HepG2 (cell line): ENCODE data around the gene INPP4B. TPM values are rescaled to one million over a fixed set of nuclear protein-coding genes. Genes with fewer than 3 reads are reported as not detected.

ENCODE experiments used
- ATAC-seq: fragments of 200-7000 bp; cut with Tn5 transposase; 3 replicates; pipeline ENCODE4 v1.9.1; 2020; ENCODE audit warnings: mild to moderate bottlenecking, moderate library complexity
- BruUV-seq: library from RNA; stranded (reverse); fragments of 400-500 nt; replicated peaks from 2 replicates; lab custom pipeline; 2021; lab: Mats Ljungman, UMichigan
- CTCF ChIA-PET: fragments of 300-600 bp; formaldehyde crosslinking; extraction: SDS; loops from one replicate; lab custom pipeline; 2021; ENCODE audit warnings: low total read pairs, inconsistent platforms, low intra/inter-chr PET ratio; lab: Yijun Ruan, JAX
- POLR2A ChIA-PET: fragments of 350-600 bp; sonication (Branson Sonifier 250); formaldehyde crosslinking; loops from one replicate; lab custom pipeline; 2020; ENCODE audit warnings: antibody characterized with exemption, inconsistent platforms; lab: Yijun Ruan, JAX
- DNase-seq: peaks from one replicate; pipeline ENCODE4 v3.0.0-alpha.2; 2015; ENCODE audit warnings: low spot score
- FAIRE-seq: peaks from 3 replicates; lab custom pipeline; 2011; peaks lifted over from hg19 to GRCh38; lab: Jason Lieb, UNC
- H2AFZ ChIP-seq: one replicate; pipeline ENCODE4 v1.6.1; 2011; ENCODE audit warnings: low read length, inconsistent platforms
- H3K27ac ChIP-seq: fragments of 300-600 bp; 3 replicates; pipeline ENCODE4 v1.8.0; 2011; ENCODE audit warnings: mixed run types, mild to moderate bottlenecking, mixed read lengths, low read length, inconsistent platforms; ENCODE audit not compliant: insufficient read depth; ENCODE audit errors: extremely low read length
- H3K27me3 ChIP-seq, 2 experiments: fragments of 200-600 bp in 1 of 2; 2 replicates in 1 of 2; 3 replicates in 1 of 2; pipeline versions ENCODE4 v1.6.0 to v1.8.0; 2011; ENCODE audit warnings: low read length in 2 of 2, mild to moderate bottlenecking in 2 of 2, moderate library complexity in 2 of 2, inconsistent platforms in 1 of 2; ENCODE audit not compliant: insufficient read depth in 2 of 2, control insufficient read depth in 1 of 2
- H3K36me3 ChIP-seq, 2 experiments: fragments of 200-600 bp in 1 of 2; replicated peaks in 1 of 2; 2 replicates in 1 of 2; 3 replicates in 1 of 2; pipeline versions ENCODE4 v1.5.1 to v1.8.0; 2011; ENCODE audit warnings: low read length in 2 of 2, inconsistent platforms in 1 of 2; ENCODE audit not compliant: insufficient read depth in 2 of 2, control insufficient read depth in 1 of 2
- H3K4me1 ChIP-seq: 2 replicates; pipeline ENCODE4 v1.5.1; 2012; ENCODE audit warnings: low read length, inconsistent platforms; ENCODE audit not compliant: insufficient read depth
- H3K4me2 ChIP-seq: 2 replicates; pipeline ENCODE4 v1.6.0; 2011; ENCODE audit warnings: low read depth, low read length, inconsistent platforms
- H3K4me3 ChIP-seq, 3 experiments: fragments of 200-600 bp in 1 of 3; sonication (generic), shearing (Covaris generic) in 1 of 3; replicated peaks in 1 of 3; 2 replicates each; pipeline ENCODE4 v1.5.1; 2011 to 2016; ENCODE audit warnings: low read length in 3 of 3, inconsistent platforms in 2 of 3, low read depth in 2 of 3, mild to moderate bottlenecking in 2 of 3, control low read depth in 1 of 3, mixed read lengths in 1 of 3; ENCODE audit not compliant: insufficient read depth in 1 of 3
- H3K79me2 ChIP-seq: one replicate; pipeline ENCODE4 v1.6.1; 2011; ENCODE audit warnings: low read length, inconsistent platforms; ENCODE audit not compliant: insufficient read depth
- H3K9ac ChIP-seq: 2 replicates; pipeline ENCODE4 v1.6.0; 2011; ENCODE audit warnings: mild to moderate bottlenecking, low read depth, low read length, inconsistent platforms; ENCODE audit not compliant: insufficient read depth
- H3K9me3 ChIP-seq: 2 replicates; pipeline ENCODE4 v1.5.1; 2012; ENCODE audit warnings: mild to moderate bottlenecking, low read length
- H4K20me1 ChIP-seq: 2 replicates; pipeline ENCODE4 v1.6.0; 2011; ENCODE audit warnings: inconsistent platforms, mild to moderate bottlenecking, low read length, moderate library complexity; ENCODE audit not compliant: insufficient read depth
- CTCF ChIP-seq: sonication (generic); formaldehyde crosslinking; IDR thresholded peaks from 2 replicates; pipeline ENCODE4 v1.5.0; 2020; ENCODE audit warnings: mild to moderate bottlenecking, missing genetic modification reagents, moderate library complexity
- JARID2 ChIP-seq: sonication (generic); formaldehyde crosslinking; IDR thresholded peaks from 2 replicates; pipeline ENCODE4 v1.8.1; 2023; ENCODE audit warnings: missing genetic modification reagents, inconsistent platforms; ENCODE audit not compliant: insufficient replicate concordance
- SMC3 ChIP-seq: IDR thresholded peaks from 2 replicates; pipeline ENCODE4 v1.6.1; 2011; ENCODE audit warnings: low read length, improper control_type of control experiment
- STAG1 ChIP-seq: sonication (generic); formaldehyde crosslinking; IDR thresholded peaks from 2 replicates; pipeline ENCODE4 v1.4.0; 2020; ENCODE audit warnings: missing genetic modification reagents
- ZFX ChIP-seq: sonication (generic); formaldehyde crosslinking; IDR thresholded peaks from 2 replicates; pipeline ENCODE4 v1.4.0; 2020; ENCODE audit warnings: mild to moderate bottlenecking, low read depth, missing genetic modification reagents, moderate library complexity
- ZNF343 ChIP-seq: sonication (generic); formaldehyde crosslinking; IDR thresholded peaks from 2 replicates; pipeline ENCODE4 v1.4.0; 2020; ENCODE audit warnings: mild to moderate bottlenecking, missing genetic modification reagents
- ZNF652 ChIP-seq: IDR thresholded peaks from 2 replicates; pipeline ENCODE4 v1.6.1; 2016; ENCODE audit warnings: low read depth, borderline replicate concordance
- WGBS: methylation state at CpG from one replicate; pipeline ENCODE4 v1.1.6; 2017; ENCODE audit warnings: low lambda C conversion rate; 5-methylcytosine and 5-hydroxymethylcytosine counted together
- in situ Hi-C: cut with HindIII; loops from 2 replicates; pipeline ENCODE4 v1.10.0; 2017; ENCODE audit warnings: low pct_unique_long_range_greater_than_20kb; ENCODE audit not compliant: extremely low pct_ligation_motif_present
- intact Hi-C: fragments of 100-400 bp; cut with micrococcal nuclease; formaldehyde crosslinking; loops from one replicate; pipeline ENCODE4 v1.10.0; 2022; ENCODE audit not compliant: unreplicated experiment
- polyA plus RNA-seq, 8 experiments: library from polyadenylated mRNA; depleted of rRNA in 3 of 8; stranded (reverse) in 7 of 8; unstranded in 1 of 8; fragments of >200 nt; fragmentation: Illumina TruSeq in 4 of 8; extraction: Trizol in 4 of 8; gene quantifications; 2 replicates each; pipeline versions ENCODE4 v1.2.1 to v1.2.3, GENCODE V29; 2011 to 2016; ENCODE audit warnings: low read depth in 4 of 8, missing spikeins in 1 of 8, mixed read lengths in 1 of 8; ENCODE audit not compliant: insufficient read depth in 1 of 8
- total RNA-seq, 5 experiments: library from RNA; depleted of rRNA; stranded (reverse); fragments of >200 nt; fragmentation: Illumina TruSeq; extraction: Trizol; gene quantifications; 2 replicates each; pipeline ENCODE4 v1.2.3, GENCODE V29; 2016; ENCODE audit warnings: low read depth in 1 of 5
- TF ChIP-seq, protein P1 (sequence below), 2 experiments: sonication (generic) in 1 of 2; formaldehyde crosslinking in 1 of 2; IDR thresholded peaks; 2 replicates each; pipeline versions ENCODE4 v1.4.0 to v1.6.1; 2018 to 2020; ENCODE audit warnings: missing genetic modification reagents in 2 of 2, borderline replicate concordance in 1 of 2, low read depth in 1 of 2, mild to moderate bottlenecking in 1 of 2, missing biosample characterization in 1 of 2

INPP4B gene
- total and polyA plus RNA-seq, 2 of the 13 experiments (the other 11 are each of a cell fraction or from before 2014, with no cell fraction given), result not detected

DNA sequence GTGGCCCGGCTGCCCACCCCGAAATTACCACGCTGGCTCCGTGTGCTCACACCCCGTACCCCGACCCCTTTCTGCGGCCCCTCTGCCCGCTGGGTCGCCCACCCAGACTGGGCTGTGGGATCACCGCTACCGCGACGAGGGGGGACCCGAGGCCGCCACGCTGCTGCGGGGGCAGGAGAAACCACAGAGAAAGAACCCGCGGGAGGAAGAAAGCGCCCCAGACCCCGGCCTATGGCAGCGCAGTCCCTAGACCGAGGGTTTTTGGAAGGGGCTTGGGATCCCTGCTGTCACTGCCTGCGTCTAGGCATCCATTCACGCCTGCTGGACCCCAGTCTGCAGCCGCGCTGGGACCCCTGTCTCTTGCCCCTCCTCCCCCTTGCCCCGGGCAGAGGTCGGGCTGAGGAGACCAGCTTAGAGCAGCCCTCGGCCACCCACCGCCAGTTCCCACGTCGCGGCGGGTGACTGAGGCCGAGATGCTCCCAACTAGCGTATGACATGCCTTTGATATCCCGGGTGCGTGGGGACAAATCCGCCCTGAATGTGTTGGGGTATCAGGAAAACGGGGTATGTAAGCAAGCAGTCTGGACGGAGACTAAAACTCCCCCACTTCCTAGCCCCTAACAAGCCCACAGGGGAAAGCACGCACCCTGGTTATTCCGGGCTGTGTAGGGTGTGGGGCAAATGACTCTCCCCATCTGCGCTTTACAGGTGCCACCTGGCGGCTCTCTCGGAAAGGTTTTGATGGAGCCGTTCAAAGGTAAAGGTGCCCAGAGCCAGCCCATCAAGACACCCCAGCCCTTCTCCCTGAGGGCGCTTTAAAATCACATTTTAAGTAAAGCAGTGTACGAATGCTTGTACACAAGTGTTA is 862 bp upstream of the INPP4B start:
- no peak for TF ChIP-seq ZFX
- TF ChIP-seq CTCF (CRISPR knock-in tag), result peak; percentile 55
- TF ChIP-seq JARID2, result no peak
- peak; percentile 34; the same call in 1 of the 2 replicates for TF ChIP-seq SMC3
- no peak for TF ChIP-seq ZNF652 (CRISPR knock-in tag)
- no peak for TF ChIP-seq ZNF343 (CRISPR knock-in tag)
- peak; percentile 41 for TF ChIP-seq STAG1 (CRISPR knock-in tag)
- TF ChIP-seq, protein P1, sequence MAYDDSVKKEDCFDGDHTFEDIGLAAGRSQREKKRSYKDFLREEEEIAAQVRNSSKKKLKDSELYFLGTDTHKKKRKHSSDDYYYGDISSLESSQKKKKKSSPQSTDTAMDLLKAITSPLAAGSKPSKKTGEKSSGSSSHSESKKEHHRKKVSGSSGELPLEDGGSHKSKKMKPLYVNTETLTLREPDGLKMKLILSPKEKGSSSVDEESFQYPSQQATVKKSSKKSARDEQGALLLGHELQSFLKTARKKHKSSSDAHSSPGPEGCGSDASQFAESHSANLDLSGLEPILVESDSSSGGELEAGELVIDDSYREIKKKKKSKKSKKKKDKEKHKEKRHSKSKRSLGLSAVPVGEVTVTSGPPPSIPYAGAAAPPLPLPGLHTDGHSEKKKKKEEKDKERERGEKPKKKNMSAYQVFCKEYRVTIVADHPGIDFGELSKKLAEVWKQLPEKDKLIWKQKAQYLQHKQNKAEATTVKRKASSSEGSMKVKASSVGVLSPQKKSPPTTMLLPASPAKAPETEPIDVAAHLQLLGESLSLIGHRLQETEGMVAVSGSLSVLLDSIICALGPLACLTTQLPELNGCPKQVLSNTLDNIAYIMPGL (CRISPR knock-in tag; IDR thresholded peaks at IDR 0.05; ENCODE audit: borderline replicate concordance in 1 of 2, low read depth in 1 of 2), result no peak
- H2AFZ ChIP-seq, result no peak overlapping the region
- in situ Hi-C loops (loop anchor here (5.0 to 25.0 kb wide), 3 partner anchors 490 to 1685 kb away; no protein-coding TSS in a partner anchor), intact Hi-C loops (loop anchor here (10.0 kb wide), 1 partner anchor 562 kb away; no protein-coding TSS in a partner anchor)
- ATAC-seq (peak; percentile 95), FAIRE-seq (no peak), DNase-seq (peak; percentile 10)
- no peak overlapping the region for H3K9ac ChIP-seq
- ChIA-PET CTCF (interaction anchor here (1.3 kb wide), 1 partner anchor 720 kb away, joined by 5 read pairs; no protein-coding TSS in a partner anchor), POLR2A (no interaction called here)
- H3K9me3 ChIP-seq, result no peaks in the 10 kb centered on the region
- no peak overlapping the region for H3K4me2 ChIP-seq
- no peaks in the 10 kb centered on the region for H3K4me1 ChIP-seq
- H3K4me3 ChIP-seq, result no peak overlapping the region
- H3K36me3 ChIP-seq, result no peaks in the 10 kb centered on the region
- WGBS, result 12% methylated on average over 17 of the region's 50 CpGs
- BruUV-seq, result no TSS peak
- peaks cover 2 to 21% of the 10 kb centered on the region in 2 experiments; a peak in 4 of 5 replicates for H3K27me3 ChIP-seq
- no peak overlapping the region for H3K27ac ChIP-seq
- H3K79me2 ChIP-seq, result no peaks in the 10 kb centered on the region
- no peaks in the 10 kb centered on the region for H4K20me1 ChIP-seq
